Lower leg skin (tissue), 3 donors: ENCODE results near the gene RUNX3.

Experiments
- POLR2A ChIP-seq, 2 donors: fragments of 450-650 bp; IDR thresholded peaks; one replicate each; pipeline ENCODE4 v1.6.1; 2016 to 2017; ENCODE audit warnings: antibody characterized with exemption in 2 of 2, mild to moderate bottlenecking in 1 of 2, moderate library complexity in 1 of 2
- TF ChIP-seq, protein P1 (sequence below), 3 donors: fragments of 450-650 bp; IDR thresholded peaks; one replicate each; pipeline ENCODE4 v1.5.1; 2016; ENCODE audit warnings: antibody characterized with exemption in 3 of 3, mild to moderate bottlenecking in 3 of 3, moderate library complexity in 2 of 3

DNA sequence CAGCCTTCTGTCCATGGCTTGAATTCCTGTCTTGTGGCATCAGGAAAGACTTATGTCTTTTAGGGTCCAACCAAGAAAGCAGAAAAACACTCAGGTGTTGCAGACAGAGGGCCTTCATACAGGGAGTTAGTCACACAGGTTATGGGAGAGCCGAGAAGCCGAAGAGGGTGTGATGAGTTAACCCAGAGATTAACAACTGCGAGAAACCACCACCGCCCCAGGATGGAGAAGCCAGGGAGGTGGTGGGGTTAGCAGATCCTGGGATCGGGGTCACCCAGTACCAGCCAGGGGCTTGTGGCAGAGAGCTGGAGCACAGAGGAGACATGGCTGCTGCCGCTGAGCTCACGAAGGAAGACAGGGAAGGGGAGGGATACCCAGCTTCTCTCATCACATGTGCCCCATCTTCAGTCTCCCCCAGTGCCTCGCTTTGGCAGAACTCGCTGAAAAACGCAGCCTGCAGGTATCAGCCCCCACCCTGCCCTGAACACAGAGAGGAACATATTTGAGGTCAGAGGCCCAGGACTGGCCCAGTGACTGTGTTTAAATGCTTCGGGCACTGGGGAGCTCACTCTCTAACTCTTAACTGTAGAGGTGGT lies 58.7 kb downstream of the RUNX3 start:
- TF ChIP-seq, protein P1, sequence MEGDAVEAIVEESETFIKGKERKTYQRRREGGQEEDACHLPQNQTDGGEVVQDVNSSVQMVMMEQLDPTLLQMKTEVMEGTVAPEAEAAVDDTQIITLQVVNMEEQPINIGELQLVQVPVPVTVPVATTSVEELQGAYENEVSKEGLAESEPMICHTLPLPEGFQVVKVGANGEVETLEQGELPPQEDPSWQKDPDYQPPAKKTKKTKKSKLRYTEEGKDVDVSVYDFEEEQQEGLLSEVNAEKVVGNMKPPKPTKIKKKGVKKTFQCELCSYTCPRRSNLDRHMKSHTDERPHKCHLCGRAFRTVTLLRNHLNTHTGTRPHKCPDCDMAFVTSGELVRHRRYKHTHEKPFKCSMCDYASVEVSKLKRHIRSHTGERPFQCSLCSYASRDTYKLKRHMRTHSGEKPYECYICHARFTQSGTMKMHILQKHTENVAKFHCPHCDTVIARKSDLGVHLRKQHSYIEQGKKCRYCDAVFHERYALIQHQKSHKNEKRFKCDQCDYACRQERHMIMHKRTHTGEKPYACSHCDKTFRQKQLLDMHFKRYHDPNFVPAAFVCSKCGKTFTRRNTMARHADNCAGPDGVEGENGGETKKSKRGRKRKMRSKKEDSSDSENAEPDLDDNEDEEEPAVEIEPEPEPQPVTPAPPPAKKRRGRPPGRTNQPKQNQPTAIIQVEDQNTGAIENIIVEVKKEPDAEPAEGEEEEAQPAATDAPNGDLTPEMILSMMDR (IDR thresholded peaks at IDR 0.05), result no peak
- no peak for TF ChIP-seq POLR2A (IDR thresholded peaks at IDR 0.05)
